Measurements from ENCODE around the gene LOXL1. TPM values are rescaled to one million over a fixed set of nuclear protein-coding genes. Genes with fewer than 3 reads are reported as not detected.

LOXL1 gene
- total and polyA plus RNA-seq, 4 donors: 0.67 to 2.0 (median 1.4) TPM; not detected in 1

DNA sequence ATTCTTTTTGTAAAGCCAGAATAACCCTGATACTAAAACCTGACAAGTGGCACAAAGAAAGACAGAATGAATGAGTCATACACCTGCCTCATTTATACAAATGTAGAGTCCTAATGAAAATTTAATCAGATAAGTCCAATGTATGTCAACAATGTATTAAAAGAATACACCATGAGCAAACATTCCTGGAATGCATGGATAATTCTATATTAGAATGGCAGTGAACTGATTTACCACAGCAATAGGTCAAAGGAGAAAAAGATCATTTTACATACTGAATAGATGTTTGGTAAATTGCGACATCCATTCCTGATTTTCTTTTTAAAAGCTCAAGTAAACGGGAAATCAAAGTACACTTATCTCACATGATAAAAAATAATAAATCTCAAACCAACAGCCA, 11.2 kb upstream of the LOXL1 start (continued):
- TF ChIP-seq RAD21 (IDR thresholded peaks at IDR 0.05): no peak

DNA sequence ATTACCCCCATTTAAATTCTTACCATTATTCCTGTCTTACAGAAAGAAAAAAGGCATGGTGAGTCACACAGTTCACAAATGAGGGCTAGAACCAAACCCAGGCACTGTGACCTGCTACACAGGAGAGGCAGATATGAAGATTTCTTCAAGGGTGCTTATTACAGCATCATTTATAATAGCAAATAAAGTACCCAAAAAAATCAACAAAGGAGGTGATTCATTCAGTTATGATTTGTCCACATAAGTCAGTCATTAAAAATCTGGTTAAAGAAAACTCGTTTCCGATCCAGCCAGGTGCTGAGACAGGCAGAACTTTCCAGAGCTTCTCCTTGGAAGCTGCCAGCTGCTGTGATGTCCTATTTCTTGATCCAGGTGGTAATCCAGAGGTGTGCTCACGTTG, 7.5 kb upstream of the LOXL1 start:
- H3K9ac ChIP-seq (ENCODE audit: low read depth in 1 of 2, low read length in 2 of 2): no peak overlapping the region
- DNase-seq (ENCODE audit: low spot score): no peak
- peaks cover 0 to 3% (median 1%) of the 10 kb centered on the region in 4 donors for H3K9me3 ChIP-seq (ENCODE audit: control insufficient read depth in 4 of 4, low read length in 3 of 4)
- WGBS: 85% methylated on average over 3 of the region's 3 CpGs
- TF ChIP-seq RAD21 (IDR thresholded peaks at IDR 0.05) (no peak), FOXA2 (IDR thresholded peaks at IDR 0.05) (no peak), YY1 (IDR thresholded peaks at IDR 0.05) (no peak), RXRA (IDR thresholded peaks at IDR 0.05) (no peak), TAF1 (conservative IDR thresholded peaks at IDR 0.05) (no peak), NR2F2 (IDR thresholded peaks at IDR 0.05) (no peak), HNF4G (IDR thresholded peaks at IDR 0.05) (no peak), REST (IDR thresholded peaks at IDR 0.05) (no peak), FOXA1 (IDR thresholded peaks at IDR 0.05) (no peak), JUND (IDR thresholded peaks at IDR 0.05) (no peak)
- H3K36me3 ChIP-seq (ENCODE audit: control insufficient read depth in 4 of 4, insufficient read depth in 3 of 4, low read depth in 1 of 4, low read length in 3 of 4): no peaks in the 10 kb centered on the region
- H3K27me3 ChIP-seq (ENCODE audit: control insufficient read depth in 4 of 4, insufficient read depth in 4 of 4, low read length in 3 of 4): peaks cover 0 to 3% (median 0%) of the 10 kb centered on the region in 4 donors
- H3K27ac ChIP-seq (ENCODE audit: low read depth in 1 of 2, low read length in 2 of 2): no peak overlapping the region
- H3K4me1 ChIP-seq (ENCODE audit: control insufficient read depth in 4 of 4, insufficient read depth in 4 of 4, low read length in 3 of 4): peaks cover 0 to under 1% (median 0%) of the 10 kb centered on the region in 4 donors
- H3K4me3 ChIP-seq (ENCODE audit: low read depth in 1 of 3, low read length in 3 of 3): no peak overlapping the region

GRCh38 chr15:73919706-73920105, 6.6 kb upstream of the LOXL1 start:
- no peak overlapping the region for H3K27ac ChIP-seq (ENCODE audit: low read depth in 1 of 2, low read length in 2 of 2)
- TF ChIP-seq SP1 (IDR thresholded peaks at IDR 0.05): no peak
- no peak for TF ChIP-seq REST (IDR thresholded peaks at IDR 0.05)
- TF ChIP-seq NR2F2 (IDR thresholded peaks at IDR 0.05): no peak
- no peak for TF ChIP-seq EGR1 (IDR thresholded peaks at IDR 0.05; ENCODE audit: low read depth in 2 of 2)
- TF ChIP-seq TAF1 (conservative IDR thresholded peaks at IDR 0.05): no peak
- TF ChIP-seq RXRA (IDR thresholded peaks at IDR 0.05): no peak
- TF ChIP-seq JUND (IDR thresholded peaks at IDR 0.05): no peak
- no peak for TF ChIP-seq ZBTB33 (IDR thresholded peaks at IDR 0.05)
- no peak for TF ChIP-seq FOXA1 (IDR thresholded peaks at IDR 0.05)
- no peak for TF ChIP-seq HNF4A (conservative IDR thresholded peaks at IDR 0.05)
- no peak for TF ChIP-seq FOXA2 (IDR thresholded peaks at IDR 0.05)
- TF ChIP-seq RAD21 (IDR thresholded peaks at IDR 0.05): no peak
- no peak for TF ChIP-seq GABPA (IDR thresholded peaks at IDR 0.05 in 1 of 2, conservative IDR thresholded peaks at IDR 0.05 in 1 of 2)
- no peak for TF ChIP-seq HNF4G (IDR thresholded peaks at IDR 0.05)
- TF ChIP-seq, protein P1, sequence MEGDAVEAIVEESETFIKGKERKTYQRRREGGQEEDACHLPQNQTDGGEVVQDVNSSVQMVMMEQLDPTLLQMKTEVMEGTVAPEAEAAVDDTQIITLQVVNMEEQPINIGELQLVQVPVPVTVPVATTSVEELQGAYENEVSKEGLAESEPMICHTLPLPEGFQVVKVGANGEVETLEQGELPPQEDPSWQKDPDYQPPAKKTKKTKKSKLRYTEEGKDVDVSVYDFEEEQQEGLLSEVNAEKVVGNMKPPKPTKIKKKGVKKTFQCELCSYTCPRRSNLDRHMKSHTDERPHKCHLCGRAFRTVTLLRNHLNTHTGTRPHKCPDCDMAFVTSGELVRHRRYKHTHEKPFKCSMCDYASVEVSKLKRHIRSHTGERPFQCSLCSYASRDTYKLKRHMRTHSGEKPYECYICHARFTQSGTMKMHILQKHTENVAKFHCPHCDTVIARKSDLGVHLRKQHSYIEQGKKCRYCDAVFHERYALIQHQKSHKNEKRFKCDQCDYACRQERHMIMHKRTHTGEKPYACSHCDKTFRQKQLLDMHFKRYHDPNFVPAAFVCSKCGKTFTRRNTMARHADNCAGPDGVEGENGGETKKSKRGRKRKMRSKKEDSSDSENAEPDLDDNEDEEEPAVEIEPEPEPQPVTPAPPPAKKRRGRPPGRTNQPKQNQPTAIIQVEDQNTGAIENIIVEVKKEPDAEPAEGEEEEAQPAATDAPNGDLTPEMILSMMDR (IDR thresholded peaks at IDR 0.05; ENCODE audit: low read depth, low read length, missing input control): no peak
- no peak for TF ChIP-seq YY1 (IDR thresholded peaks at IDR 0.05)
- no peak for TF ChIP-seq ATF3 (IDR thresholded peaks at IDR 0.05)
- TF ChIP-seq, protein P2, sequence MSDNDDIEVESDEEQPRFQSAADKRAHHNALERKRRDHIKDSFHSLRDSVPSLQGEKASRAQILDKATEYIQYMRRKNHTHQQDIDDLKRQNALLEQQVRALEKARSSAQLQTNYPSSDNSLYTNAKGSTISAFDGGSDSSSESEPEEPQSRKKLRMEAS (IDR thresholded peaks at IDR 0.05): no peak
- H3K36me3 ChIP-seq (ENCODE audit: control insufficient read depth in 4 of 4, insufficient read depth in 3 of 4, low read depth in 1 of 4, low read length in 3 of 4): no peaks in the 10 kb centered on the region

More at GRCh38 chr15:73919706-73920105, 6.6 kb upstream of the LOXL1 start:
- H3K9me3 ChIP-seq (ENCODE audit: control insufficient read depth in 4 of 4, low read length in 3 of 4): peaks cover 0 to 3% (median 1%) of the 10 kb centered on the region in 4 donors
- DNase-seq (ENCODE audit: low spot score): no peak
- 85% methylated on average over 6 of the region's 6 CpGs for WGBS
- no peak overlapping the region for H3K4me3 ChIP-seq (ENCODE audit: low read depth in 1 of 3, low read length in 3 of 3)
- H3K9ac ChIP-seq (ENCODE audit: low read depth in 1 of 2, low read length in 2 of 2): no peak overlapping the region
- H3K4me1 ChIP-seq (ENCODE audit: control insufficient read depth in 4 of 4, insufficient read depth in 4 of 4, low read length in 3 of 4): peaks cover 0 to 3% (median 0%) of the 10 kb centered on the region in 4 donors
- peaks cover 0 to 3% (median 0%) of the 10 kb centered on the region in 4 donors for H3K27me3 ChIP-seq (ENCODE audit: control insufficient read depth in 4 of 4, insufficient read depth in 4 of 4, low read length in 3 of 4)

All from liver (tissue), 9 donors.